Diencephalon (tissue), 1 donor: ENCODE results near the gene B3GLCT. TPM values are rescaled to one million over a fixed set of nuclear protein-coding genes. Genes with fewer than 3 reads are reported as not detected.

Source experiments
- total RNA-seq: library from RNA; depleted of rRNA; stranded (reverse); fragments of >200 nt; gene quantifications from one replicate; pipeline ENCODE4 v1.2.3, GENCODE V29; 2014

B3GLCT gene
- total RNA-seq, result 46.4 TPM

DNA sequence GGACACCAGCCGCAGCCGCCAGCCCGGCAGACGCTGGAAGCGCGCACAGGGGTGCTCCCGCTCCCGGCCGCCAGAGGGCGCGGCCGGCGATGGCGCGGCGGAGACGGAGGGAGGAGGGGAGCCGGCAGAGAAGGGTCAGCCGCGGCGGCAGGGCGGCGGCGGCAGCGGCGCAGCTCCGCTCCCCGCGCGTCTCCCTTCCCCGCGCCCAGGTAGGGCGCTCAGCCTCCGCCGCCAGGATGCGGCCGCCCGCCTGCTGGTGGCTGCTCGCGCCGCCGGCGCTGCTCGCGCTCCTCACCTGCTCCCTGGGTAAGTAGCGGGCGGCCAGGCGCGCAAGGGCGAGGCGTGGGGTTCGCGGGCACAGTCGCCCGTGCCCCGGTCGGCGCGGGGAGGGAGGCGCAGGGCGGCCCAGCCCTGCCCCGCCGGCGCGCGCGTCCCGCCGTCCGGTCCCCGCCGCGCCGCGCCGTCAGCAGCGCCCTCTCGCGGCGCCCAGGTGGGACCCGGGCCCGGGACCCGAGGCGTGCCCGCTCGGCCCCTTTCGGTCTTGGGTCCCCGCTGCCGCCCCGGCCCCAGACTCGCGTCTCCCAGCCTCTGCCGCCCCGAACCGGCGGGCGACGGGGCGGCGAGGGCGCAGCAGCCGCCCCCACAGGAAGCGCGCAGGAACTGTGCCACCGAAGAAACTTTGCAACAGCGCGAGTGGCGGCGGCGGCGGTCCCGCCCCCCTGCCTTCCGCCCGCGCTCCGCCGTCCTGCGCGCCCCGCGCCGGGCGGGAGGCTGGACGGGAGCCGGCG, at the start of gene B3GLCT:
B3GLCT (plus strand) TSS at position 127 of the 788 bp plus-strand sequence; CDS start at position 237, 110 bp downstream.

DNA sequence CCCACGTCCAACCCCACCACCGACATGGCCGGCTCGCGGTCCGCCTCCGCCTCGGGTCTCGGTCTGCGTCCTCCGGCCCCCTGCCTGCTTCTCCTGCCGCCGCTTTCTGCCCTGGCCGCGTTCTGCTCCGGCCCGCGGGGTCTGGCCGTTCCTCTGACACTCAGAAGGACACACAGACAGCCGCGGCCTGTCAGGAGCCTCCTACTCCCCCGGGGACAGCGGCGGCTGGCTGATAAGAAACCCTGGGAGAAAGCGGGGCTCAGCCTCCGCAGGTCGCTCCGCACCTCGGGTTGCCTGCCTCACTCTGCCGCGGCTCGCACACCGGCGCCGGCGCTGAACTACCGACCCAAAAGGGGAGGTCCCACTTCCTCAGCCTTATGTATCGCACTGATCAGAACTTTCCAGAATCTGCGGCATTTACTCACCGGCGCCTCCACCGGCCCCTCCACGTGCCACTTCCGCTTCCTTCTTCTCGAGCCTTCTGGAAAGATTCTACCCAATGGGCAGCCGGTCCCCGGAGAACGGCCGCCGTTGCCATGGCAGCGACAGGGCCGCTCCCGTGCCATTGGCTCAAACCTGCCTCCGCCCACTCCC, 38.1 kb upstream of the B3GLCT start, which contains the start of gene HSPH1:
HSPH1 (minus strand) TSS at position 348 of the 594 bp plus-strand sequence; CDS start at position 26, 322 bp downstream.

Other genes starting within 250 kb of the B3GLCT start
- 120 TPM for gene HSPH1, start 38.1 kb upstream of the B3GLCT start, total RNA-seq